ENCODE data around the gene IMP4. TPM values are rescaled to one million over a fixed set of nuclear protein-coding genes. Genes with fewer than 3 reads are reported as not detected.
"Not testable (repeated sequence)": the region's sequence is repeated elsewhere in the genome, so short reads cannot be mapped to it uniquely, and the experiment has no call there.

Gene IMP4
- polyA plus RNA-seq (ENCODE audit: insufficient read length in 10 of 10): 10 to 100 TPM; 32.4 to 44.7 (median 39.6) TPM
- long read RNA-seq, donor 1, transcript IMP4-208 (8 exons, 2,379 nt): major isoform, 5 of 12 reads
- long read RNA-seq, donor 1, partial matches to known transcripts: 0 of 12 reads
- long read RNA-seq, donor 1, other reads (novel, unspliced or antisense): 0 of 12 reads
- long read RNA-seq, donor 2, transcript IMP4-201 (9 exons, 1,740 nt): major isoform, 8 of 15 reads
- long read RNA-seq, donor 2, partial matches to known transcripts: 0 of 15 reads
- long read RNA-seq, donor 2, other reads (novel, unspliced or antisense): 0 of 15 reads
- long read RNA-seq, donor 3: 0 reads
- long read RNA-seq, donor 4, transcript IMP4-201 (9 exons, 1,740 nt): major isoform, 8 of 12 reads
- long read RNA-seq, donor 4, partial matches to known transcripts: 0 of 12 reads
- long read RNA-seq, donor 4, other reads (novel, unspliced or antisense): 0 of 12 reads
- long read RNA-seq, donor 5, transcript IMP4-201 (9 exons, 1,740 nt): major isoform, 10 of 18 reads
- long read RNA-seq, donor 5, partial matches to known transcripts: 0 of 18 reads
- long read RNA-seq, donor 5, other reads (novel, unspliced or antisense): 0 of 18 reads
- long read RNA-seq, donor 6, transcript IMP4-201 (9 exons, 1,740 nt): major isoform, 7 of 19 reads
- long read RNA-seq, donor 6, partial matches to known transcripts: 6 of 19 reads
- long read RNA-seq, donor 6, other reads (novel, unspliced or antisense): 0 of 19 reads
- long read RNA-seq, donor 7, partial matches to known transcripts: 0 of 7 reads
- long read RNA-seq, donor 7, other reads (novel, unspliced or antisense): 0 of 7 reads
- long read RNA-seq, donor 8, transcript IMP4-201 (9 exons, 1,740 nt): major isoform, 5 of 15 reads
- long read RNA-seq, donor 8, partial matches to known transcripts: 5 of 15 reads
- long read RNA-seq, donor 8, other reads (novel, unspliced or antisense): 0 of 15 reads
- long read RNA-seq, donor 9: 0 reads

DNA sequence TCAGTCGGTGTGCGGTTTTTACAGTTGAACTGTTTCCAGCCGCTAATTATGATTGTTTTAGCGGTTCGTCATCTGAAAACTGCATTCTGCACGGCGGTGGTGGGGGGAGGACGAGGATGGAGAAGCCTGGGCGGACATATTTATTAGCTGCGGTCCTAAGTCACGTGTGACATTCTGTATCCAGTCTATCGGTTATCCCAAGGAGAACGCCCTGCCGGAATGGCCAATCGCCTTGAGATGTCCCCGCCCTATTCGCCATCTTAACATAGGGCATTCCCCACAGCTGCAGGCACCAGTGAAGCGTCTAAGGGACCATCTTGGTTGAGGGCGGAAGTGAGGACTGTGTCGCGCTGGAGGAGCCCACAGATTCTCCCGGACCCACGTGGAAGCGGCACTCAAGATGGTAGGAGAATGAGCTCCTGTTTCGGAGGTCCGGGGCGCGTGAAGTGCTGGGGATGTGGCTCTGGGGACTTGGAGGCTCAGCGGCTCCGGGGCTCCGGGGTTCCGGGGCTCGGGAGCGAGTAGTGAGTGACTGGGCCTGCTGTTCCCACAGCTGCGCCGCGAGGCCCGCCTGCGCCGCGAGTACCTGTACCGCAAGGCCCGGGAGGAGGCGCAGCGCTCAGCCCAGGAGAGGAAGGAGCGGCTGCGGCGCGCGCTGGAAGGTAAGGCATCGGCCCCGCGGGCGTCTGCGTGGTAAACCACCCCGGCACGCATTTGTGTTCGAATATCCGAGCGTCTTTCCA is at the start of gene IMP4:
Gene IMP4 (plus strand): TSS at position 365 of the 743 bp plus-strand sequence. CDS start 36 bp downstream, at position 401.
- DNase-seq: peak; percentile 98 to 99 (median 99)

DNA sequence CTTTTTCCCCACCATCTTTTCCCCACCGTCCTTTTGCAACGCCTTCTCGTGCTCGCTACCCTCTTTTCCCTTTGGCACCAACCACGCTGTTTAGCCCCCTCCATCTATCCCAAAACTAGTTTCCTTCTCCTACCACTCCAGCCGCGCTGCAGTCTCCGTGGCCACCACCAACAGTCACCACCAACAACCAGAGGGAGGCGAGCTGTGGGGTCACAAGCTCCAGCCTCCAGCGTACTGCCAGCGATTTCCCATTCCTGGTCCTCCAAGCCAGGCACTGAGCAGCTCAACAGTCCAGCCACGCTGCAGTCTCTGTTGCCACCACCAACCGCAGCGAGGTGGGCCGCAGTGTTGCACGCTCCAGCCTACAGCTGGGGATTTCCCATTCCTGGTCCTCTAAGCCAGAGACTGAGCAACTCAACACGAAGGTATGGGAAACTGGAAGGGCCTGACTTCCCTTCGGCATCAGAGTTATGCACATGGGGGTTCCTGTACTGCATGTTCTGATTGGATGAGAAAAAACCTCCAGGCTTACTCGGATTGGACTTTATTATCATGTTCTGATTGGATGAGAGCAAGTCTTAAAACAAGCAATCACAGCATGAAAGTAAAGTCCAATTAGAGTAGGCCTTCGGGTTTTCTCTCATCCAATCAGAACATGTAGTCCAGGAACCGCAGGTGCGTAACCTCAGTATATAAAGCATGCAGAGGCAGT is 42.3 kb upstream of the IMP4 start:
- no peak for DNase-seq

- DNase-seq: no peak
Observed at GRCh38 chr2:130300970-130301348, 41.7 kb upstream of the IMP4 start.

GRCh38 chr2:130302164-130302886 is 40.4 kb upstream of the IMP4 start:
- no peak for DNase-seq

GRCh38 chr2:130303169-130303568 is 39.5 kb upstream of the IMP4 start:
- DNase-seq: no peak

DNA sequence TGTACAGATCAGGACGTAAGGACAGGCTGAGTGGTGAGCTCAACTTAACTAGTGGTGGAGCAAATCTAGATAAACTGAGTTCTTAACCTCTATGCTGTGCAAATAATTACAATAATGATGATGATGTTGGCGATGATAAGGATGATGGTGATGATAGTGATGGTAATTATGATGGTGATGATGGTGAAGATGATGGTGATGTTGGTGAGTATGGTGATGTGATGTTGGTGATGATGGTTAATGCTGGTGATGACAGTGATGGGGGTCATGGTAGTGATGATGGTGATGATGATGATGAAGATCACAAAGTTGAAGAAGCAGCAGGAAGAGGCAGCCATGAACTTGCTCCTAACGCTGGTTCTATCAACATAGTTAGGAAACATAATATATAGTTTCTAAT is 38.0 kb upstream of the IMP4 start:
- DNase-seq: no peak

DNA sequence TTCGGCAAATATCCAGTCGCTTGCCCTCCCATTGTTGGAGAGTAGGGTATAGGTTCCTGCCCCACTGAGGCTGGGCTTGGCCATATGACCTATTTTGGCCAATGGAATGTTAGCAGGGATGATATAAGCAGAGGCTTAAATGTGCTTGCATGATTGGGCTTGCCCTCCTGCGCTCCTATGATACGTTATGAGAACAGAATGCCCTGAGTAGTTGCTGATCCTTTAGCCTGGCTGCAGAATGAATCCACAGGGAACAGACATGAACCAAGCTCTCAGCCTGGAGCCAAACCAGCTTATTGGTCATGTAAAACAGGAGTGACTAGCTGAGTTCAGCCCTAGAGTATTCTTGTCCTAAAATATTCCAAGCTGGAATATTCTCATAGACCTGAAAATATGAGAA is 34.8 kb upstream of the IMP4 start:
- no peak for DNase-seq

- DNase-seq: no peak
Observed at GRCh38 chr2:130310881-130311280, 31.8 kb upstream of the IMP4 start.

GRCh38 chr2:130313812-130314334 is 28.8 kb upstream of the IMP4 start:
- DNase-seq: no peak

GRCh38 chr2:130314377-130314776 is 28.3 kb upstream of the IMP4 start:
- DNase-seq: no peak

- DNase-seq: peak; percentile 16 to 72 (median 51)
Observed at GRCh38 chr2:130316596-130316995, 26.1 kb upstream of the IMP4 start.

GRCh38 chr2:130318906-130319305 is 23.8 kb upstream of the IMP4 start:
- DNase-seq: no peak

DNA sequence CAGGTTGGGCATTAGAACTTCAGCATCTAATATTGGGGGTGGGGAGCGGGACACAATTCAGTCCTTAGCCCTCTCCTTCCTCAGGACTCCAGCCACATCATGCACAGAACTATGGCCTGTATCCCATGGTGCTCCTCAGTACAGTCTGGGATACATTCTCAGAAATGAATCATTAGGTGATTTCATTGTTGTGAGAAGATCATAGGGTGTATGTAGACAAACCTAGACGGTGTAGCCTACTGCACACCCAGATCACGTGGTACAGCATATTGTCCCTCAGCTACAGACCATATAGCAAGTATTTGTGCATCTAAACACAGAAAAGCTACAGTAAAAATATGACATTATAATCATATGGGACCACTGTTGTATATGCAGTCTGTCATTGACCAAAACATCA is 23.2 kb upstream of the IMP4 start:
- DNase-seq: no peak

- peak in 1 of 3 donors; percentile 31 for DNase-seq
Observed at GRCh38 chr2:130327703-130328527, 14.8 kb upstream of the IMP4 start.

GRCh38 chr2:130328710-130329109 is 14.0 kb upstream of the IMP4 start:
- no peak for DNase-seq

GRCh38 chr2:130332271-130333073 is 10.2 kb upstream of the IMP4 start:
- peak; percentile 67 to 86 (median 68) for DNase-seq

- not testable (repeated sequence) for DNase-seq
Observed at GRCh38 chr2:130333253-130333652, 9.4 kb upstream of the IMP4 start.

DNA sequence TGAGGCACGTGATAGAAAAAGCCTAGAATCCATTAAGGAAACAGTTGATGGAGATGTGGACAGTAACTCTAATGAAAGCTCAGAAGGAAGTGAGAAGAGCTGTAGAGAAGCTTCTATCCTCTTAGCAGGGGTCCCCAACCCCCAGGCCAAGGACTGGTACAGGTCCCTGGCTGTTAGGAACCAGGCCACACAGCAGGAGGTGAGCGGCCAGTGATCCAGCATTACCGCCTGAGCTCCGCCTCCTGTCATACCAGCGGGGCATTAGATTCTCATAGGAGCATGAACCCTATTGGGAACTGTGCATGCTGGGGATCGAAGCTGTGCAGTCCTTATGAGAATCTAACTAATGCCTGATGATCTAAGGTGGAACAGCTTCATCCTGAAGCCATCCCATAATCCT is 8.7 kb upstream of the IMP4 start:
- DNase-seq: no peak
